Bladder microvascular endothelial cell (primary cell): Measurements from ENCODE around the gene ZNF658. TPM values are rescaled to one million over a fixed set of nuclear protein-coding genes. Genes with fewer than 3 reads are reported as not detected.

Source experiments
- total RNA-seq: library from RNA; depleted of rRNA; stranded (reverse); fragments of >200 nt; gene quantifications from 2 replicates; pipeline ENCODE4 v1.2.3, GENCODE V29; 2014

The ZNF658 gene
- 2.8 and 5.0 TPM in 2 replicates for total RNA-seq

GRCh38 chr9:66900490-66901131, at the start of gene ZNF658:
Gene ZNF658 (plus strand): TSS chr9:66900725. CDS start chr9:66903562, 2,837 bp downstream.

Other genes with a start within 250 kb of the ZNF658 start
- not detected in 2 replicates for gene SPATA31A3, start 91.8 kb downstream of the ZNF658 start, total RNA-seq